Right renal cortex interstitium (tissue), 3 donors: ENCODE results near the gene GTSF1L. TPM values are rescaled to one million over a fixed set of nuclear protein-coding genes. Genes with fewer than 3 reads are reported as not detected.
"Not testable (repeated sequence)": the region's sequence is repeated elsewhere in the genome, so short reads cannot be mapped to it uniquely, and the experiment has no call there.

Source experiments
- DNase-seq, 3 donors: peaks; one replicate each; pipeline ENCODE4 v3.0.0-alpha.2; 2013; ENCODE audit warnings: low read depth in 3 of 3, low spot score in 2 of 3
- polyA plus RNA-seq, 3 donors: library from polyadenylated mRNA; unstranded; fragments of 120-200 nt; gene quantifications; one replicate each; pipeline ENCODE4 v1.2.1, GENCODE V29; 2013; ENCODE audit not compliant: insufficient read length in 3 of 3

Gene GTSF1L
- polyA plus RNA-seq: not detected

- DNase-seq: no peak
Observed at GRCh38 chr20:43726811-43727338, at the start of gene GTSF1L. Gene GTSF1L, minus strand, starts transcription at chr20:43727002. Its CDS starts 308 bp downstream, at chr20:43726694.

DNA sequence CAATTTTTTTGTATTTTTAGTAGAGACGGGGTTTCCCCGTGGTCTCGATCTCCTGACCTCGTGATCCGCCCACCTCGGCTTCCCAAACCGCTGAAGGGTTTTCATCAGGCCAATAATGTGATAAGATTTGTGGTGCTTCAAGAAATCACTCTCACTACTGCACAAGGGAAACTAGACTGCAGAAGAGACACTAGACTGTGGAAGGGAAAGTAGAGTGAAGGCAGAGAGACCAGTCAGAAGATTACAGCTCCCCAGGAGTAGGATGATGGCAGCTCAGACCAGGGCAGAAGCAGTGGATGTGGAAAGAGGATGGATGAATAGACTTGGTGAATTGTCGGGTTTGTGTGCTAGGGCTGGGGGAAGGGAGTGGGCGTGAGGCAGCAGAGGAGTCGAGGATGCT lies 48.0 kb upstream of the GTSF1L start:
- no peak for DNase-seq

DNA sequence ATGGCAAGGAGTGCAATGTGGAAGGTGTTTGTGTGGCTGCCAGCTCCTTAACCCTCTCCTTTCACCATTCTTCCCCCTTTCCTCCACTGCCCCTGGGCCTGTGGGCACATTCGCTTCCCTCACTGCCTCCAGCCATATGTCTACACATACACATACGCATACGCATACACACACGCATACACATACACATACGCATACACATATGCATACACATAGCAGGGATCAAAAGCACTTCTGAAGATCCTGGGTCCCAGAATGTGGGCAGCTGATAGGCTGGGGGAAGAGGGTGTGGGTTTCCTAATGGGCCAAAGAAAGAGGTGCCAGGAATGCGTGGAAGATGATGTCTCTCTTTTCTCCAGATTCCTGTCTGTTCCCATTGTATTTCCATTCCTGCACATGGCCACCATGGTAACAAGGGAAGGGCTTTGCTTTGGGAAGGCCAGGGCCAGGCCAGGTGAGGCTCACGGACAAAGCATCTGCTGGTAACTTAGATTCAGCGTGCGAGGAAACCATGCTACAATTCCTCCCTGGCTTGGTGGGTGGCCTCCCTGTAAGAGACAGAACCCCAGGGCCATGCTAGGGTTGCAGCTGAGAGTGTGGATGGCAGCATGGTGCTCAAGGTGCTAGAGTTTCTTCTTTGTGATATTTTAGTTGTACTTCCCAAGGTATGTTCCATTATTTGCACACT lies 44.8 kb upstream of the GTSF1L start:
- DNase-seq: no peak

DNA sequence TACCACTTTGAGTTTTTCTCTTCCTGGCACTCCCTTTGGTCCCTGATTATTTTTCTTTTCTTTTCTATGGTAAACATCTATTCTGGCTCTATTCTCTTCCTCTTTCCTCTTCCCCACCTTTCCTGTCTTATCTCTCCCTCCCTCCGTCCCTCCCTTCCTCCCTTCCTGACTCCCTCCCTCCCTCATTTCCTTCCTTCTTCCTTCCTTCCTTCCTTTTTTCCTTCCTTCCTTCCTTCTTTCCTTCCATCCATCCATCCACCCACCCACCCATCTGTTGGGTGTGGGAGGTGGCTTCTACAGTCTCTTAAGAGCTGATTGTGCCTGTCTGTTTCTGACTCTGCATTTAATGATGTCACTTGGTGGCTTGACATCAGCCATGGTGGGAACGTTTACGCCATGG lies 43.5 kb upstream of the GTSF1L start:
- DNase-seq: no peak

- DNase-seq: no peak
Observed at GRCh38 chr20:43767686-43768474, 41.1 kb upstream of the GTSF1L start.

DNA sequence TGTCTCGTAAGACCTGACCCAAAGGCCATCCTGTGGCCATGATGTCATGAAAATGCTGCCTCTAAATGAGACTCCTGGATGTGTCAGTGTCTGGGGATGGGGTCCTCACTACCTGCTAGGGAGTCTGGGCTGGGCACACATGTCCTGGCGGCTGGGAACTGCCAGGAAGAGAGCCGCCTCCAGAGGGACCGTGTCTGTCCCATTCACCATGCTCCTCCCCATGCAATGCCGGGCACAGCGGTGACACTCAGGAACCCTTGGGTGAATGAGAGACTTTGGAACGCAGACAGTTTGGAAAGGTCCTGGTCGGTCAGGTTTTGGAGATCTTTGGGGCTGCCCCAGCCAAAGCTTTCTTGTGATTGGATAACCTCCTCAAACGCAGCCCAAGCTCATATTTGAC lies 40.1 kb upstream of the GTSF1L start:
- DNase-seq: no peak

DNA sequence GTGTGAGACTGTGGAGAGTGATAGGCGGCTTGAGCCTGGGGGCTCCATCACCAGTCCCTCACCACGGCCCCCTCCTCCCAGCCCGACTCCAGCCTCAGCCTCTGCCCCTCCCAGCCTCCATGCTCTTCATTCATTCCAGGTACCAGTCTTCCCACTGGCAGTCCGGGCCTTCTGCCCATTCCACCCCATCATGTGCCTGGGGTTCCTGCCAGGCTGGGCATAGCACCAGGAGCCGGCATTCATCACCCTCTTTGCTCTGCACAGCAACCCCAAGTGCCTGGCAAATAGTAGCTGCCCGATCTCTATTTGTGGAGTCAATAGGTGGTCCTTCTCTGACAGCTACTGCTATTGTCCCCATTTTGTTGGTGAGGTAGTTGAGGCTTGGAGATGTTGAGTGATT lies 39.6 kb upstream of the GTSF1L start:
- DNase-seq: no peak

DNA sequence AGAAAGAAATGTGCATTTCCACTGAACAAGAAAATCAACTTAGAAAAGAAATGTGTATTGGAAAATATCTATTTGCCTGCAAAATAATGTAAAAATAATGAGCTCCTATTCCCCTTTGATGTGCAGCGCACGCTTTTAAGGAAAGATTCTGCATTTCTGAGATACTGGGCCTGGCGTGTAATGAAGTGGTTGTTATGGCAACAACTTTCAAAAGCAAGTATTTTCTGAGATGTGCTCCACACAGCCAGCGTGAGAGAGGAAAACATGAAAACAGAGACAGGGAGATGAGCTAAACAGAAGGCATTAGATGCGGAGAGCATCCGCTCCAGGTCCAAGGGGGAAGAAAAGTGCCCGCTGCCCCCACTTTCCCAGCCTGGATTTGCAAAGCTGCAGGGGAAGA lies 39.1 kb upstream of the GTSF1L start:
- no peak for DNase-seq

GRCh38 chr20:43762911-43763310 lies 36.1 kb upstream of the GTSF1L start:
- DNase-seq: no peak

DNA sequence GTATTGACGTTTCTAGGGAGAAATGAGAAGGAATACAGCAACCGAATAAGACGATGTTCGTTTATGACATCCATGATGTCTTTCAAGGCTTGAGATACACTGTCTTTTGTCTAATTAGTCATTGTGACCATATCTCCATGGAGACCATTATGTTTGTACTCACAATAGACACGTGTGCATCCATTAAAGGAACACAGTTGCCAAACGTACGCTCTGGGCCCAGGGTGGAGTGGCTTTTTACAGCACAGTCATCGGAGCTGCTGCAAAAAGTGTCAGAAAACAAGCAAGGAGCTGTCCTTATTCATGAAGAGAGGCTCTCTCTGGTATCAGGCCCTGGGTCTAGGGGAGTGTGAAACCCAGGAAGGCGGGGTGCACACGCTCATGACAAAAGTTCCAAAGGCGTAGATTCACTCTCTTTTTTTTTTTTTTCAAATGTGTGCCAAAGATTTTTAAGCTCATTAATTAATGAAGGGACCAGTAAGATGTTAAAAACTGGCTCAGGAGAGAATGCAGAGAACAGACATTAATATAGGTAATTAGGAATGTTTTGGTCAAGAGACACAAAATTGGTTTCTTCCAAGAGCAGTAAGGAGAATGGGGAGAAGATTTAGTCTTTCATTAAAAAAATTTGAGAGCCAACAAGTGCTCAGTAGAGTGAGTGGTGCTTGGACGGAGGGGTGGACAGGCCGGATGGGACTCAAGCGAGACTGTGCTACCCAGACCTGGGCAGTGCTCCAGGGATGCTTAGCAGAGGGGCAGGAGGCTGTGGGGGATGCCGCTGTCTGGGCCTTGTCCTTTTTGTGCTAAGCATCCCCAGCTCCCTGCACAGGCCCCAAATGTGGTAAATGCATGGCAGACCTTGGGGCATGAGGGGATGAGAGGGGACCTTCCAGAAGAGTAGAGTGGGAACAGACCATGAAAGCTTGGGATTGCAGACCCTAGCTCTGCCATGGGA lies 34.9 kb upstream of the GTSF1L start:
- no peak for DNase-seq

DNA sequence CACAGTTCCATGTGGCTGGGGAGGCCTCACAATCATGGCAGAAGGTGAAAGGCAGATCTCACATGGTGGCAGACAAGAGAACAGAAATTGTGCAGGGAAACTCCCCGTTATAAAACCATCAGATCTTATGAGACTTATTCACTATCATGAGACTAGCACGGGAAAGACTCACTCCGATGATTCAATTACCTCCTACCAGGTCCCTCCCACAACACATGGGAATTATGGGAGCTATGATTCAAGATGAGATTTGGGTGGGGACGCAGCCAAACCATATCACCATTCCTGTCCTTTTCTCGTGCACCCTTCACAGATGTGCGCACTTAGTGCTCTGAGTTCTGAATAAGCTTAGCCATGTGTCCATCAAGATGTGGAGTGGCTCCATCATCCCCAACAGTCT lies 31.1 kb upstream of the GTSF1L start:
- DNase-seq: not testable (repeated sequence)

GRCh38 chr20:43755851-43756250 lies 29.0 kb upstream of the GTSF1L start:
- no peak for DNase-seq

GRCh38 chr20:43755390-43755789 lies 28.6 kb upstream of the GTSF1L start:
- DNase-seq: no peak

GRCh38 chr20:43752561-43753301 lies 25.9 kb upstream of the GTSF1L start:
- no peak for DNase-seq

DNA sequence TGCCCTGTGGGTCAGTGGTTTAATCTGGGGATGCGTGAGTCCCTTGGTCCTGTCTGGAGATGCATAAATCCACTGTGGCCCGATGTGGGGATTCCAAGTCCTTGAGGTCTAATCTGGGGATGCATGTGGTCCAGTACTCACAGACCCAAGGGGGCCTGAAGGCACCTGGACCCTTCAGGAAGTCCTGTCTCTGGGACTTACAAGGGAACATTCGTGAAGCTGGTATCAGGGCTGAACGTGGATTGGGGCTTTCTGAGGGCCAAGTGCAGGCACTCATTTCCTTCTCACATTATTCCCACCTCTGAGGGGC lies 25.2 kb upstream of the GTSF1L start:
- no peak for DNase-seq

GRCh38 chr20:43751167-43752050 lies 24.6 kb upstream of the GTSF1L start:
- DNase-seq: no peak

- DNase-seq: no peak
Observed at GRCh38 chr20:43750774-43751166, 24.0 kb upstream of the GTSF1L start.

DNA sequence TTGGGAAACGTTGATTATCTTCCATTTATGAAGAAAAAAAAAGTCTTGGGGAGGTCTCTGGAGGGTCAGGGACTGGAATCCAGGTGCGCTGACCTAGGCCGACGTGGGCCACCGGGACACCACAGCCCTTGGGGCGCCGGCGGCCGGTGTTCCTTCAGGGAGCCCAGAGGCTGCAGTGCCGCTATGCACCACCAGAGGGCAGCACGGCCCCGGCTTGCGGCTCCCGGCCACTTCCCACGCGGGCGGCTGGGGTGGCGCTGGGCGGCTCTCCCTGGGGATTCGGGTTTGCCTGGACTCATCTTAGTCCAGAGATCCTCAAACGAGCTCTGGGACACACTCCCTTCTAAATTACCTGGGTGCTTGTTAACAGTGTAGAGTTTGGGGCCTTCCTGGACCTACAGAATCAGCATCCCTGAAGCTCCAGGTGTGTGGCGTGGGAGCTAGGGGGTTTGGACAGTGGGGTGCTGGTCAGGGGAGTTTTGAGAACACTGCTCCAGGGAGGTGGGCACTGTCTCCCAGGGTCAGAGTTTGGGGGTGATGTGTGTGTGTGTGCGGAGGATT lies 23.0 kb upstream of the GTSF1L start:
- DNase-seq: peak; percentile 9 to 12 (median 12)

DNA sequence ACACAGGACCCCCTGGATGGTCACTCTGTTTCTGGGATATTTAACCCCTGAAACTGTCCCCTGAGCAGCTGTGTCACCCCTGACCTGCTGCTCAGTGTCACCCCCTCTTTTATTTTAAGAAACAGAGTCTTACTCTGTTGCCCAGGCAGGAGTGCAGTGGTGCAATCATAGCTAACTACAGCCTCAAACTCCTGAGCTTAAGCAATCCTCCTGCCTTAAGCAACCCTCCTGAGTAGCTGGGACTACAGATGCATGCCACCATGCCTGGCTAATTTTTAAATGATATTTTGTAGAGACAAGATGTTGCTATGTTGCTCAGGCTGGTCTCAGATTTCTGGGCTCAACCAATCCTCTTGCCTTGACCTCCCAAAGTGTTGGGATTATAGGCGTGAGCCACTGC lies 21.5 kb upstream of the GTSF1L start:
- no peak for DNase-seq
